DOHH2 (cell line): ENCODE results near the gene ZNF738.

Experiments
- H3F3A ChIP-seq: fragments of 200-600 bp; sonication (generic), shearing (Covaris generic); 2 replicates; pipeline ENCODE4 v1.6.0; 2016; ENCODE audit warnings: antibody characterized with exemption, mild to moderate bottlenecking; ENCODE audit not compliant: control insufficient read depth, insufficient read depth
- H3K27ac ChIP-seq: fragments of 200-600 bp; sonication (generic); 2 replicates; pipeline ENCODE4 v1.5.1; 2014; ENCODE audit warnings: low read depth, mild to moderate bottlenecking, low read length, moderate library complexity
- H3K27me3 ChIP-seq: fragments of 200-600 bp; sonication (generic); 2 replicates; pipeline ENCODE4 v1.6.1; 2014; ENCODE audit warnings: mild to moderate bottlenecking, low read length, mixed read lengths; ENCODE audit not compliant: control insufficient read depth
- H3K36me3 ChIP-seq: fragments of 200-600 bp; sonication (generic); 2 replicates; pipeline ENCODE4 v1.6.1; 2014; ENCODE audit warnings: mild to moderate bottlenecking, low read length, moderate library complexity, mixed read lengths; ENCODE audit not compliant: control insufficient read depth
- H3K4me1 ChIP-seq: fragments of 200-600 bp; sonication (generic); 2 replicates; pipeline ENCODE4 v1.6.1; 2014; ENCODE audit warnings: mild to moderate bottlenecking, low read length, mixed read lengths; ENCODE audit not compliant: control insufficient read depth
- H3K4me2 ChIP-seq: fragments of 200-600 bp; sonication (generic); 2 replicates; pipeline ENCODE4 v1.6.0; 2014; ENCODE audit warnings: mild to moderate bottlenecking, low read length, moderate library complexity
- H3K4me3 ChIP-seq: fragments of 200-600 bp; sonication (generic); 2 replicates; pipeline ENCODE4 v1.5.1; 2014; ENCODE audit warnings: mild to moderate bottlenecking, low read length, mixed read lengths
- H3K79me2 ChIP-seq: fragments of 200-600 bp; sonication (generic); 2 replicates; pipeline ENCODE4 v1.6.1; 2014; ENCODE audit warnings: mild to moderate bottlenecking, low read length, mixed read lengths; ENCODE audit not compliant: control insufficient read depth
- H3K9me2 ChIP-seq: fragments of 200-600 bp; sonication (generic); replicated peaks from 2 replicates; pipeline ENCODE4 v1.6.1; 2014; ENCODE audit warnings: mild to moderate bottlenecking, low read length, mixed read lengths; ENCODE audit not compliant: control insufficient read depth
- H3K9me3 ChIP-seq: fragments of 200-600 bp; sonication (generic); 2 replicates; pipeline ENCODE4 v1.6.1; 2014; ENCODE audit warnings: antibody characterized with exemption, low read length, mixed read lengths; ENCODE audit not compliant: control insufficient read depth, insufficient read depth
- H4K20me1 ChIP-seq: fragments of 200-600 bp; sonication (generic); 2 replicates; pipeline ENCODE4 v1.6.0; 2014; ENCODE audit warnings: low read depth, mild to moderate bottlenecking, antibody characterized with exemption, low read length, moderate library complexity; ENCODE audit not compliant: control insufficient read depth, insufficient read depth
- EZH2phosphoT487 ChIP-seq: fragments of 200-600 bp; sonication (generic); IDR thresholded peaks from 2 replicates; pipeline ENCODE4 v1.6.1; 2017; ENCODE audit warnings: borderline replicate concordance, mild to moderate bottlenecking, antibody characterized with exemption, low read length, moderate library complexity, mixed read lengths
- TF ChIP-seq, protein P1 (sequence below): fragments of 200-600 bp; sonication (generic); IDR thresholded peaks from one replicate; pipeline ENCODE4 v1.5.1; 2014; ENCODE audit warnings: antibody characterized with exemption, mild to moderate bottlenecking, low read depth, low read length; ENCODE audit not compliant: poor library complexity, severe bottlenecking

Gene ZNF738

DNA sequence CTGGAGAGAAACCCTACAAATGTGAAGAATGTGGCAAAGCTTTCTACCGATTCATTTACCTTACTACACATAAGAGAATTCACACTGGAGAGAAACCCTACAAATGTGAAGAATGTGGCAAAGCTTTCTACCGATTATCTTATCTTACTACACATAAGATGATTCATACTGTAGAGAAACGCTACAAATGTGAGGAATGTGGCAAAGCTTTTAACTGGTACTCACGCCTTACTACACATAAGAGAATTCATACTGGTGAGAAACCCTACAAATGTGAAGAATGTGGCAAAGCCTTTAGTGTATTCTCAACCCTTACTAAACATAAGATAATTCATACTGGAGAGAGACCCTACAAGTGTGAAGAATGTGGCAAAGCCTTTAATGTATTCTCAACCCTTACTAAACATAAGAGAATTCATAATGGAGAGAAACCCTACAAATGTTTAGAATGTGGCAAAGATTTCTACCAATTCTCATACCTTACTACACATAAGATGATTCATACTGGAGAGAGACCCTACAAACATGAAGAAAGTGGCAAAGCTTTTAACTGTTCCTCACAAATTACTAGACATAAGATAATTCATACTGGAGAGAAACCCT lies 25.3 kb downstream of the ZNF738 start:
- peaks cover 16% of the 10 kb centered on the region for H3K36me3 ChIP-seq
- peaks cover 33% of the 10 kb centered on the region for H3K9me3 ChIP-seq
- H3K27ac ChIP-seq = no peak overlapping the region
- H3K27me3 ChIP-seq = no peaks in the 10 kb centered on the region
- H3K4me2 ChIP-seq = no peak overlapping the region
- no peaks in the 10 kb centered on the region for H3K9me2 ChIP-seq
- no peaks in the 10 kb centered on the region for H3K79me2 ChIP-seq
- TF ChIP-seq, protein P1, sequence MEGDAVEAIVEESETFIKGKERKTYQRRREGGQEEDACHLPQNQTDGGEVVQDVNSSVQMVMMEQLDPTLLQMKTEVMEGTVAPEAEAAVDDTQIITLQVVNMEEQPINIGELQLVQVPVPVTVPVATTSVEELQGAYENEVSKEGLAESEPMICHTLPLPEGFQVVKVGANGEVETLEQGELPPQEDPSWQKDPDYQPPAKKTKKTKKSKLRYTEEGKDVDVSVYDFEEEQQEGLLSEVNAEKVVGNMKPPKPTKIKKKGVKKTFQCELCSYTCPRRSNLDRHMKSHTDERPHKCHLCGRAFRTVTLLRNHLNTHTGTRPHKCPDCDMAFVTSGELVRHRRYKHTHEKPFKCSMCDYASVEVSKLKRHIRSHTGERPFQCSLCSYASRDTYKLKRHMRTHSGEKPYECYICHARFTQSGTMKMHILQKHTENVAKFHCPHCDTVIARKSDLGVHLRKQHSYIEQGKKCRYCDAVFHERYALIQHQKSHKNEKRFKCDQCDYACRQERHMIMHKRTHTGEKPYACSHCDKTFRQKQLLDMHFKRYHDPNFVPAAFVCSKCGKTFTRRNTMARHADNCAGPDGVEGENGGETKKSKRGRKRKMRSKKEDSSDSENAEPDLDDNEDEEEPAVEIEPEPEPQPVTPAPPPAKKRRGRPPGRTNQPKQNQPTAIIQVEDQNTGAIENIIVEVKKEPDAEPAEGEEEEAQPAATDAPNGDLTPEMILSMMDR = no peak
- TF ChIP-seq EZH2phosphoT487 = no peak
- H3K4me3 ChIP-seq = no peak overlapping the region
- no peaks in the 10 kb centered on the region for H3F3A ChIP-seq
- no peaks in the 10 kb centered on the region for H3K4me1 ChIP-seq
- no peaks in the 10 kb centered on the region for H4K20me1 ChIP-seq

DNA sequence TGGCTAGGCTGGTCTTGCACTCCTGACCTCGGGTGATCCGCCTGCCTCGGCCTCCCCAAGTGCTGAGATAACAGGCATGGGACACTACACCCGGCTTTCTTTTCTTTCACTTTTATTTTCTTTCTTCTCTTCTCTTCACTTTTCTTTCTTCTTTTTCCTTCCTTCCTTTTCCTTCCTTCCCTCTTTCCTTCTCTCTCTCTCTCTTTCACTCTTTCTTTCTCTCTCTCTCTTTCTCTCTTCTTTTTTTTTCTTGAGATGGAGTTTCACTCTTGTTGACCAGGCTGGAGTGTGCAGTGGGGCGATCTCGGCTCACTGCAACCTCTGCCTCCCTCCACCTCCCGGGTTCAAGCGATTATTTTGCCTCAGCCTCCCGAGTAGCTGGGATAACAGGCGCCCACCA lies 37.3 kb downstream of the ZNF738 start:
- H3K27ac ChIP-seq = no peak overlapping the region

DNA sequence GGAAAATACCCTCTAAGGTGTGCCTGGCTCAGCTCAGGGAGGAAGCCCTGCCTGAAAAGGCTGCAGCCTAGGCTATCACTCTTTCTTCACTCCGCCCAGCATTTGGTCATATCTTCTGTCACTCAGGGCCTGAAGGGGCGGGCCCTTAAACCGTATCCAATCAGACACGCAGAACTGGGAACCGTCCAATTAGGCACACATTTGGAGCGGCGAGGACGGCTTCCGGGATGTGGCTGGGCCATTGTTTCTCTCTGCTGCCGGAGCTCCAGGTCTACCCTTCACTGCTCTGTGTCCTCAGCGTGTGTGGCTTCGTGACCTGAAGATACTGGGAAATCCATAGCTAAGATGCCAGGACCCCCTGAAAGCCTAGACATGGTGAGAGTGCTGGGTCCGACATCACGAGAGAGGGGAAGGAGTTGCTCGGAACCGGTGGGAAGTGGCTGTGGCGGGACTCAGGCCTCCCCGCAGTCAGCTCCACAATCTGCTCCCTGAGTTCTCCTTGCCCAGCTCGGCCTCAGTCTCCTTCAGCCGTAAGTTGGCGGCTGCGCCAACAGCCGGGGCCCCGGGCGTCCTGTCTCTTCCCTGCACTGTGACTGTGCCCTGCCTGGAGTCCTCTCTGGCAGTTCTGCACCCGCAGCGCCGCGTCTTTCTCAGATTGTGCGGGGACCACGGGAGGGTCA lies 38.2 kb downstream of the ZNF738 start, which contains the start of gene ZNF493:
Gene ZNF493 (plus strand): TSS at position 241 of the 680 bp plus-strand sequence. CDS start 105 bp downstream, at position 346.
- peaks cover 40% of the 10 kb centered on the region for H3K79me2 ChIP-seq
- H3F3A ChIP-seq = no peaks in the 10 kb centered on the region
- no peaks in the 10 kb centered on the region for H3K27me3 ChIP-seq
- peaks cover 8% of the 10 kb centered on the region; the same call in 1 of the 2 replicates for H3K9me3 ChIP-seq
- H3K4me2 ChIP-seq = peak within 1 kb of the TSS; percentile 76
- H3K36me3 ChIP-seq = peaks cover 31% of the 10 kb centered on the region
- H4K20me1 ChIP-seq = no peaks in the 10 kb centered on the region
- H3K4me1 ChIP-seq = peaks cover 12% of the 10 kb centered on the region
- H3K9me2 ChIP-seq = no peaks in the 10 kb centered on the region
- no peak for TF ChIP-seq EZH2phosphoT487
- TF ChIP-seq, protein P1 = no peak
- H3K4me3 ChIP-seq = peak within 1 kb of the TSS; percentile 96
- peak within 1 kb of the TSS; percentile 22; the same call in 1 of the 2 replicates for H3K27ac ChIP-seq

More for the DNA sequence above, 37.3 kb downstream of the ZNF738 start:
- no peaks in the 10 kb centered on the region for H3K9me2 ChIP-seq
- peaks cover 12% of the 10 kb centered on the region for H3K4me1 ChIP-seq
- peaks cover 30% of the 10 kb centered on the region for H3K36me3 ChIP-seq
- H3F3A ChIP-seq = no peaks in the 10 kb centered on the region
- peak overlapping the region; percentile 96 for H3K4me3 ChIP-seq
- H4K20me1 ChIP-seq = no peaks in the 10 kb centered on the region
- H3K9me3 ChIP-seq = peaks cover 8% of the 10 kb centered on the region; the same call in 1 of the 2 replicates
- peak overlapping the region; percentile 76; the same call in 1 of the 2 replicates for H3K4me2 ChIP-seq
- TF ChIP-seq EZH2phosphoT487 = no peak
- TF ChIP-seq, protein P1 = no peak
- H3K79me2 ChIP-seq = peaks cover 39% of the 10 kb centered on the region
- H3K27me3 ChIP-seq = no peaks in the 10 kb centered on the region
